PFSK-1 (cell line): ENCODE measurements around the gene MYG1.

Source experiments
- FOXP2 ChIP-seq: optimal IDR thresholded peaks from 2 replicates; pipeline ENCODE3; 2011; ENCODE audit warnings: borderline replicate concordance, control low read depth, inconsistent platforms; ENCODE audit not compliant: insufficient read depth; ENCODE audit errors: extremely low read length, extremely low read depth
- POLR2AphosphoS5 ChIP-seq: IDR thresholded peaks from 2 replicates; pipeline ENCODE4 v1.6.1; 2012; ENCODE audit warnings: low read depth, mild to moderate bottlenecking, control low read depth, low read length, moderate library complexity
- SIN3A ChIP-seq: IDR thresholded peaks from 2 replicates; pipeline ENCODE4 v1.6.1; 2012; ENCODE audit warnings: mild to moderate bottlenecking, low read length, moderate library complexity, borderline replicate concordance; ENCODE audit not compliant: insufficient read depth
- TAF1 ChIP-seq: IDR thresholded peaks from 2 replicates; pipeline ENCODE4 v1.6.1; 2012; ENCODE audit warnings: low read length, control low read depth, borderline replicate concordance; ENCODE audit not compliant: insufficient read depth
- TF ChIP-seq, protein P1 (sequence below), 2 experiments: IDR thresholded peaks; 2 replicates each; pipeline versions ENCODE4 v1.6.1 to v1.8.0; 2011 to 2012; ENCODE audit warnings: low read depth in 2 of 2, low read length in 2 of 2, control low read depth in 1 of 2, inconsistent platforms in 1 of 2, mild to moderate bottlenecking in 1 of 2, moderate library complexity in 1 of 2; ENCODE audit not compliant: insufficient read depth in 1 of 2

DNA sequence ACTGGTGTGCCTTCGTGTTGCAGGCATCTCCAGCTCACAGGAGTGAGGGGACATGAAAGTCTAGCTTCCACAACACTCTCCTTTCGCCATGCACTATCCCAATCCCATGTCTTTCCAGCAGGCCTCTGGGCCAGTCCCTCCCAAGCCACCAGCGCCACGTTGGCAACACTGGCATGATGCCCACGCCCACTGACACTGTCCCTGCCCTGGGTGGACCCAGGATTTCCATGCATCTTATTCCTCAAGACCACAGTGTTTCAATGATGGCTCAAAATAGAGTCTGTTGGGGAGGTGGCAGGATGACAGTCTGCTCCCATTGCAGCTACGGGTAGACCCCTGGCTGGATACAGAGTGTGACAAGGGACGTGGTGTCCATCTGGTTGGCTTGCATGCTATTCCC is 34.4 kb downstream of the MYG1 start:
- no peak for TF ChIP-seq POLR2AphosphoS5
- TF ChIP-seq, protein P1, sequence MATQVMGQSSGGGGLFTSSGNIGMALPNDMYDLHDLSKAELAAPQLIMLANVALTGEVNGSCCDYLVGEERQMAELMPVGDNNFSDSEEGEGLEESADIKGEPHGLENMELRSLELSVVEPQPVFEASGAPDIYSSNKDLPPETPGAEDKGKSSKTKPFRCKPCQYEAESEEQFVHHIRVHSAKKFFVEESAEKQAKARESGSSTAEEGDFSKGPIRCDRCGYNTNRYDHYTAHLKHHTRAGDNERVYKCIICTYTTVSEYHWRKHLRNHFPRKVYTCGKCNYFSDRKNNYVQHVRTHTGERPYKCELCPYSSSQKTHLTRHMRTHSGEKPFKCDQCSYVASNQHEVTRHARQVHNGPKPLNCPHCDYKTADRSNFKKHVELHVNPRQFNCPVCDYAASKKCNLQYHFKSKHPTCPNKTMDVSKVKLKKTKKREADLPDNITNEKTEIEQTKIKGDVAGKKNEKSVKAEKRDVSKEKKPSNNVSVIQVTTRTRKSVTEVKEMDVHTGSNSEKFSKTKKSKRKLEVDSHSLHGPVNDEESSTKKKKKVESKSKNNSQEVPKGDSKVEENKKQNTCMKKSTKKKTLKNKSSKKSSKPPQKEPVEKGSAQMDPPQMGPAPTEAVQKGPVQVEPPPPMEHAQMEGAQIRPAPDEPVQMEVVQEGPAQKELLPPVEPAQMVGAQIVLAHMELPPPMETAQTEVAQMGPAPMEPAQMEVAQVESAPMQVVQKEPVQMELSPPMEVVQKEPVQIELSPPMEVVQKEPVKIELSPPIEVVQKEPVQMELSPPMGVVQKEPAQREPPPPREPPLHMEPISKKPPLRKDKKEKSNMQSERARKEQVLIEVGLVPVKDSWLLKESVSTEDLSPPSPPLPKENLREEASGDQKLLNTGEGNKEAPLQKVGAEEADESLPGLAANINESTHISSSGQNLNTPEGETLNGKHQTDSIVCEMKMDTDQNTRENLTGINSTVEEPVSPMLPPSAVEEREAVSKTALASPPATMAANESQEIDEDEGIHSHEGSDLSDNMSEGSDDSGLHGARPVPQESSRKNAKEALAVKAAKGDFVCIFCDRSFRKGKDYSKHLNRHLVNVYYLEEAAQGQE (IDR thresholded peaks at IDR 0.05; ENCODE audit: insufficient read depth in 1 of 2, low read depth in 2 of 2, low read length in 2 of 2): no peak
- TF ChIP-seq TAF1: no peak
- TF ChIP-seq FOXP2: no peak
- TF ChIP-seq SIN3A: no peak
